HepG2 (cell line): ENCODE measurements around the gene PARP3. TPM values are rescaled to one million over a fixed set of nuclear protein-coding genes. Genes with fewer than 3 reads are reported as not detected.

Experiments
- SYNCRIP ChIP-seq: fragments of 200-400 bp; formaldehyde crosslinking; IDR thresholded peaks from 2 replicates; pipeline ENCODE4 v1.6.1; 2018; ENCODE audit warnings: mild to moderate bottlenecking, low read depth, low read length; ENCODE audit not compliant: insufficient read depth
- ZNF609 ChIP-seq: sonication (generic); formaldehyde crosslinking; IDR thresholded peaks from 2 replicates; pipeline ENCODE4 v1.4.0; 2020; ENCODE audit warnings: mild to moderate bottlenecking, missing genetic modification reagents, borderline replicate concordance
- polyA plus RNA-seq, 8 experiments: library from polyadenylated mRNA; depleted of rRNA in 3 of 8; stranded (reverse) in 7 of 8; unstranded in 1 of 8; fragments of >200 nt; fragmentation: Illumina TruSeq in 4 of 8; extraction: Trizol in 4 of 8; gene quantifications; 2 replicates each; pipeline versions ENCODE4 v1.2.1 to v1.2.3, GENCODE V29; 2011 to 2016; ENCODE audit warnings: low read depth in 4 of 8, missing spikeins in 1 of 8, mixed read lengths in 1 of 8; ENCODE audit not compliant: insufficient read depth in 1 of 8
- total RNA-seq, 5 experiments: library from RNA; depleted of rRNA; stranded (reverse); fragments of >200 nt; fragmentation: Illumina TruSeq; extraction: Trizol; gene quantifications; 2 replicates each; pipeline ENCODE4 v1.2.3, GENCODE V29; 2016; ENCODE audit warnings: low read depth in 1 of 5
- TF ChIP-seq, protein P1 (sequence below): sonication (generic); formaldehyde crosslinking; IDR thresholded peaks from 2 replicates; pipeline ENCODE4 v1.4.0; 2020; ENCODE audit warnings: missing genetic modification reagents, borderline replicate concordance

Gene PARP3
- total and polyA plus RNA-seq, 2 of the 13 experiments (the other 11 are each of a cell fraction or from before 2014, with no cell fraction given), result 11.2 to 21.5 TPM

DNA sequence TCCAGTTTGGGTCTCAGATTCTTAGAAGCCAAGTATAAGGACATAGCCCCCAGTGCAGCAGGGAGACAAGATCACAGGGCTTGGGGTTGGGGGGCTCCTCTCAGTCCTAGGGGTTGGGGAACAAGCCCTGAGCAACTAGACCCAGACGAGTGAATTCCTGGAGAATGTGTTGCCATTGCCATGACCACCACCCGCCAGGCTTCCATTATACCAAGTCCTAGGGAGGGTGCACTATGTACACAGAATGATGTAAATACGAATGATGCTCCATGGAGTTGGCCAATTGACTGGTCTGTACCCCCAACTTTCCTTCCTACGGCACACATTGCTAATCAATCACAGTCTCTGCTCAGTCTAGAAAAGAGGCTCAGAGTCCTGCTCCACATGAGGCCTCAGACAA, 47.8 kb upstream of the PARP3 start (continued):
- TF ChIP-seq ZNF609 (CRISPR knock-in tag), result no peak
- no peak for TF ChIP-seq SYNCRIP
- TF ChIP-seq, protein P1, sequence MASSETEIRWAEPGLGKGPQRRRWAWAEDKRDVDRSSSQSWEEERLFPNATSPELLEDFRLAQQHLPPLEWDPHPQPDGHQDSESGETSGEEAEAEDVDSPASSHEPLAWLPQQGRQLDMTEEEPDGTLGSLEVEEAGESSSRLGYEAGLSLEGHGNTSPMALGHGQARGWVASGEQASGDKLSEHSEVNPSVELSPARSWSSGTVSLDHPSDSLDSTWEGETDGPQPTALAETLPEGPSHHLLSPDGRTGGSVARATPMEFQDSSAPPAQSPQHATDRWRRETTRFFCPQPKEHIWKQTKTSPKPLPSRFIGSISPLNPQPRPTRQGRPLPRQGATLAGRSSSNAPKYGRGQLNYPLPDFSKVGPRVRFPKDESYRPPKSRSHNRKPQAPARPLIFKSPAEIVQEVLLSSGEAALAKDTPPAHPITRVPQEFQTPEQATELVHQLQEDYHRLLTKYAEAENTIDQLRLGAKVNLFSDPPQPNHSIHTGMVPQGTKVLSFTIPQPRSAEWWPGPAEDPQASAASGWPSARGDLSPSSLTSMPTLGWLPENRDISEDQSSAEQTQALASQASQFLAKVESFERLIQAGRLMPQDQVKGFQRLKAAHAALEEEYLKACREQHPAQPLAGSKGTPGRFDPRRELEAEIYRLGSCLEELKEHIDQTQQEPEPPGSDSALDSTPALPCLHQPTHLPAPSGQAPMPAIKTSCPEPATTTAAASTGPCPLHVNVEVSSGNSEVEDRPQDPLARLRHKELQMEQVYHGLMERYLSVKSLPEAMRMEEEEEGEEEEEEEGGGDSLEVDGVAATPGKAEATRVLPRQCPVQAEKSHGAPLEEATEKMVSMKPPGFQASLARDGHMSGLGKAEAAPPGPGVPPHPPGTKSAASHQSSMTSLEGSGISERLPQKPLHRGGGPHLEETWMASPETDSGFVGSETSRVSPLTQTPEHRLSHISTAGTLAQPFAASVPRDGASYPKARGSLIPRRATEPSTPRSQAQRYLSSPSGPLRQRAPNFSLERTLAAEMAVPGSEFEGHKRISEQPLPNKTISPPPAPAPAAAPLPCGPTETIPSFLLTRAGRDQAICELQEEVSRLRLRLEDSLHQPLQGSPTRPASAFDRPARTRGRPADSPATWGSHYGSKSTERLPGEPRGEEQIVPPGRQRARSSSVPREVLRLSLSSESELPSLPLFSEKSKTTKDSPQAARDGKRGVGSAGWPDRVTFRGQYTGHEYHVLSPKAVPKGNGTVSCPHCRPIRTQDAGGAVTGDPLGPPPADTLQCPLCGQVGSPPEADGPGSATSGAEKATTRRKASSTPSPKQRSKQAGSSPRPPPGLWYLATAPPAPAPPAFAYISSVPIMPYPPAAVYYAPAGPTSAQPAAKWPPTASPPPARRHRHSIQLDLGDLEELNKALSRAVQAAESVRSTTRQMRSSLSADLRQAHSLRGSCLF (CRISPR knock-in tag), result no peak
